Uterus (tissue), 4 donors: ENCODE results near the gene LPXN. TPM values are rescaled to one million over a fixed set of nuclear protein-coding genes. Genes with fewer than 3 reads are reported as not detected.

Experiments
- DNase-seq, 2 donors: peaks; one replicate each; pipeline ENCODE4 v3.0.0-alpha.2; 2019 to 2020
- H3K27ac ChIP-seq, 2 donors: fragments of 200-600 bp; sonication (generic); 1 replicate in 1 of 2; 2 replicates in 1 of 2; pipeline ENCODE4 v1.5.1; 2016 to 2018
- H3K27me3 ChIP-seq, 2 donors: fragments of 200-600 bp; sonication (generic); one replicate each; pipeline ENCODE4 v1.5.1; 2018 to 2019; ENCODE audit warnings: control low read depth in 1 of 2
- H3K36me3 ChIP-seq, 2 donors: fragments of 200-600 bp; sonication (generic); one replicate each; pipeline ENCODE4 v1.5.1; 2019; ENCODE audit warnings: control low read depth in 1 of 2
- H3K4me1 ChIP-seq, 2 donors: fragments of 200-600 bp; sonication (generic); one replicate each; pipeline ENCODE4 v1.5.1; 2018 to 2019; ENCODE audit warnings: control low read depth in 1 of 2
- H3K4me3 ChIP-seq, 2 donors: fragments of 200-600 bp; sonication (generic); 1 replicate in 1 of 2; 2 replicates in 1 of 2; pipeline ENCODE4 v1.5.1; 2018 to 2019; ENCODE audit warnings: mild to moderate bottlenecking in 1 of 2
- H3K9me3 ChIP-seq, 2 donors: fragments of 200-600 bp; sonication (generic); one replicate each; pipeline ENCODE4 v1.5.1; 2019; ENCODE audit warnings: control low read depth in 1 of 2
- CTCF ChIP-seq, 4 experiments: fragments of 200-600 bp in 2 of 4; fragments of 450-650 bp in 2 of 4; sonication (generic) in 2 of 4; IDR thresholded peaks; one replicate each; pipeline ENCODE4 v1.5.1; 2016 to 2019; ENCODE audit warnings: antibody characterized with exemption in 4 of 4, mild to moderate bottlenecking in 2 of 4, moderate library complexity in 1 of 4
- POLR2A ChIP-seq, 2 donors: fragments of 450-650 bp; IDR thresholded peaks; one replicate each; pipeline ENCODE4 v1.6.1; 2016; ENCODE audit warnings: antibody characterized with exemption in 2 of 2, mild to moderate bottlenecking in 1 of 2, moderate library complexity in 1 of 2
- intact Hi-C: fragments of 100-400 bp; cut with DNase I; formaldehyde crosslinking; loops from one replicate; pipeline ENCODE4 v1.15.1; 2023; ENCODE audit warnings: low total_unique reads
- total RNA-seq, 4 donors: library from RNA; depleted of rRNA in 3 of 4; stranded (reverse); fragments of >200 nt in 3 of 4; gene quantifications; one replicate each; pipeline versions ENCODE4 v1.1.0 to v1.2.4, GENCODE V29; 2014 to 2023
- donor health status: DM: yes; HTN: yes; CAD: no.

LPXN gene
- total RNA-seq, 4 donors from 2014 or later, result 0.59 to 11.1 (median 8.8) TPM

DNA sequence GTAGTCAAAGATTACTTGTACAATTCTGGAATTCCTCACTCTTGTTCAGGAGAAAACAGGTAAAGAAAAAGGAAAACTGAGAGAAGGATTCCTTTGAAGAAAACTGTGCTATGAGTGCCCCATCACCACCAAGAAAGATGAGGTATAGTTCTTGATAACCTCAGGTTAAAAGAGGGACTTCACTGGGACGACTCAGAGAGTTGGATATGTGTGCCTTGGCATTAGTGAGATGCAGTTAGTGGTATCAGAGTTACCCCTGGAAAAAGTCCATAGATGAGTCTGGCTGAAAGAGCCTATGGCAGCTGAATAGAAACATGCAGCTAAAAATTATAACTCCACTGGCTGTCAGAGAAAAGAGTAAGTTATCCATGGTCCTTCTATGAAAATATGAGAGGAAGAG is 28.8 kb downstream of the LPXN start:
- H3K36me3 ChIP-seq, result no peaks in the 10 kb centered on the region
- H3K9me3 ChIP-seq, result no peaks in the 10 kb centered on the region
- no peak for DNase-seq
- TF ChIP-seq POLR2A (IDR thresholded peaks at IDR 0.05), result no peak
- TF ChIP-seq CTCF (IDR thresholded peaks at IDR 0.05), result no peak
- no peaks in the 10 kb centered on the region for H3K4me1 ChIP-seq
- no peak overlapping the region for H3K4me3 ChIP-seq
- no peaks in the 10 kb centered on the region for H3K27me3 ChIP-seq
- no peak overlapping the region for H3K27ac ChIP-seq
- intact Hi-C loops, result no loop called here

- Histone ChIP-seq H3K36me3 (no peaks in the 10 kb centered on the region), H3K27ac (no peak overlapping the region), H3K9me3 (no peaks in the 10 kb centered on the region), H3K4me1 (no peaks in the 10 kb centered on the region), H3K27me3 (no peaks in the 10 kb centered on the region), H3K4me3 (no peak overlapping the region)
- intact Hi-C loops, result no loop called here
- TF ChIP-seq CTCF (IDR thresholded peaks at IDR 0.05), result no peak
- no peak for TF ChIP-seq POLR2A (IDR thresholded peaks at IDR 0.05)
- no peak for DNase-seq
Measured at GRCh38 chr11:58531865-58532341, 43.8 kb downstream of the LPXN start.

DNA sequence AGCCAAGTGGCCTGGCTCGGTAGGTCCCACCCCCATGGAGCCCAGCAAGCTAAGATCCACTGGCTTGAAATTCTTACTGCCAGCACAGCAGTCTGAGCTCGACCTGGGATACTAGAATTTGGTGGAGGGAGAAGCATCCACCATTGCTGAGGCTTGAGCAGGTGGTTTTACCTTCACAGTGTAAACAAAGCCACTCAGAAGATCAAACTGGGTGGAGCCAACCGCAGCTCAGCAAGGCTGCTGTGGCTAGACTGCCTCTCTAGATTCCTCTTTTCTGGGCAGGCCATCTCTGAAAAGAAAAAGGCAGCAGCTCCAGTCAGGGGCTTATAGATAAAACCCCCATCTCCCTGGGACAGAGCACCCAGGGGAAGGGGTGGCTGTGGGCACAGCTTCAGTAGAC is 45.4 kb downstream of the LPXN start:
- Histone ChIP-seq H3K36me3 (no peaks in the 10 kb centered on the region), H3K27me3 (no peaks in the 10 kb centered on the region), H3K4me1 (no peaks in the 10 kb centered on the region), H3K4me3 (no peak overlapping the region), H3K9me3 (no peaks in the 10 kb centered on the region), H3K27ac (no peak overlapping the region)
- DNase-seq, result no peak
- intact Hi-C loops, result no loop called here
- TF ChIP-seq POLR2A (IDR thresholded peaks at IDR 0.05) (no peak), CTCF (IDR thresholded peaks at IDR 0.05) (no peak)

DNA sequence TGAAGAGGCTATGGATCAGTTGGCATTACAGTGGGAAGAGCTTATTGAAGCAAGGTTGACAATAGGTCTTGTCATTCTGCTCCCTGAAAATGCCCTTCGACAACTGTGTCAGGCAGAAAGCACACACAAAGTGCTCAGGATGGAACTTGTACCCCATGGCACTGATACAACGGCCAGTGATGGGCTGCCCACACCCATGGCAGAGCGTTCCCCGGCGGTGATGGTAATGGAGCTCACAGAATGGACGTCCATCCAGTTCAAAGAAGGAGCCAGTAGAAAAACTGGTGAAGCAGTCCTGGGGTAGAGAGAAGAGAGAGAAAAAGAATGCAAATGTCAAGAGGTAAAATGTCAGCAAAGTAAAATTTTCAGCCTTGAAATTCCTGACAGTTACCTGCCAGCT is 48.2 kb downstream of the LPXN start:
- no peaks in the 10 kb centered on the region for H3K4me1 ChIP-seq
- H3K27ac ChIP-seq, result no peak overlapping the region
- no peak for TF ChIP-seq CTCF (IDR thresholded peaks at IDR 0.05)
- TF ChIP-seq POLR2A (IDR thresholded peaks at IDR 0.05), result no peak
- no peak overlapping the region for H3K4me3 ChIP-seq
- no peak for DNase-seq
- no peaks in the 10 kb centered on the region for H3K27me3 ChIP-seq
- H3K36me3 ChIP-seq, result no peaks in the 10 kb centered on the region
- intact Hi-C loops, result no loop called here
- H3K9me3 ChIP-seq, result no peaks in the 10 kb centered on the region

DNA sequence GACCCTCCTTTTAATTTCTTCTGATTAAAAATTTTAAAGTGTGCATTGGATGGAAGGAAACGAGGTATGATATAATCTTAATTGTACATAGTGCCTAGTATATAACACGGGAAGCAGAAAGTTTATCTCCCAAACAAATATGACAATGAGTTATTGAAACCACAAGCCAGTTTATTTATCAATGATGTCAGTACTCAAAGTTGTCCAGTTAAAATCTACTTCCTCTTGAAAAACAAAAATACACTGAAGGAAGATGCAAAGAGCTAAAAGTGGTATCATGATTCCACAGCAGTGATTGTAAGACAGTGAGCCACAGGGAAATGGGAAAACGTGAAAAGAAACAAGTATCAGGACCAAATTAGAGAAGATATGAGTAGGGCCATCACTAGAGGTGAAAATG is 48.9 kb downstream of the LPXN start:
- Histone ChIP-seq H3K27me3 (no peaks in the 10 kb centered on the region), H3K36me3 (no peaks in the 10 kb centered on the region), H3K27ac (no peak overlapping the region), H3K4me1 (no peaks in the 10 kb centered on the region), H3K4me3 (no peak overlapping the region), H3K9me3 (no peaks in the 10 kb centered on the region)
- DNase-seq, result no peak
- TF ChIP-seq CTCF (IDR thresholded peaks at IDR 0.05) (no peak), POLR2A (IDR thresholded peaks at IDR 0.05) (no peak)
- intact Hi-C loops, result no loop called here
